ENCODE results near the gene ANKRD35.

The ANKRD35 gene

DNA sequence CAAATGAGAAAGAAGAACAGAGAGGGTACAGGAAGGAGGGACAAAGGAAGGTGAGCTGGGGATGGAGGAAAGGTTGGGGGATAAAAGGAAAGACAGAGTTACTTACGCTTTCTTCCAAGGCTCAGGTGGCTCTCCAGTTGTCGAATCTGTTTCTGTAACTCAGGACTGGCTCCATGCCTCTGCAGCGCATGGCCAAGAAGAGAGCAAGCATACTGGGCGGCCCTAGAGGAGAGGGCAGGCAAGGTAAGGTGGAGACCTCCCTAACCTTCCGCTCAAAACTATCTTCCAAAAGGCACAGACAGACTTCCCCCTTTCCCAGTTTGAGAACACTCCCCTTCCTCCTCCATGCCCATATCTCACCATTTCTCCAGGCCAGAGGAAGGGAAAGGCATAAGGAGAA lies 31.9 kb upstream of the ANKRD35 start:
- ATAC-seq = no peak
- TF ChIP-seq OSR1 (CRISPR knock-in tag; IDR thresholded peaks at IDR 0.05) = no peak
- no peak for TF ChIP-seq ISL1 (CRISPR knock-in tag; IDR thresholded peaks at IDR 0.05)
- TF ChIP-seq CSRNP3 (CRISPR knock-in tag; IDR thresholded peaks at IDR 0.05) = no peak
- TF ChIP-seq GLIS3 (CRISPR knock-in tag; IDR thresholded peaks at IDR 0.05) = no peak
- no peak for TF ChIP-seq PATZ1 (CRISPR knock-in tag; IDR thresholded peaks at IDR 0.05; ENCODE audit: borderline replicate concordance)
- no peak for TF ChIP-seq PPARA (CRISPR knock-in tag; IDR thresholded peaks at IDR 0.05; ENCODE audit: borderline replicate concordance)

GRCh38 chr1:145916745-145917144 lies 31.1 kb upstream of the ANKRD35 start:
- ATAC-seq = no peak
- no peak for TF ChIP-seq ESRRG (CRISPR knock-in tag; IDR thresholded peaks at IDR 0.05)
- no peak for TF ChIP-seq ARNTL (CRISPR knock-in tag; IDR thresholded peaks at IDR 0.05; ENCODE audit: borderline replicate concordance, low read depth)
- no peak for TF ChIP-seq SNAI2 (CRISPR knock-in tag; IDR thresholded peaks at IDR 0.05)
- TF ChIP-seq POU6F1 (CRISPR knock-in tag; IDR thresholded peaks at IDR 0.05; ENCODE audit: borderline replicate concordance, low read depth) = no peak
- no peak for TF ChIP-seq BACH2 (CRISPR knock-in tag; IDR thresholded peaks at IDR 0.05; ENCODE audit: borderline replicate concordance)
- no peak for TF ChIP-seq TOX (CRISPR knock-in tag; IDR thresholded peaks at IDR 0.05; ENCODE audit: borderline replicate concordance)
- TF ChIP-seq ZC3H10 (CRISPR knock-in tag; IDR thresholded peaks at IDR 0.05) = no peak
- no peak for TF ChIP-seq OSR1 (CRISPR knock-in tag; IDR thresholded peaks at IDR 0.05)
- TF ChIP-seq TCF4 (CRISPR knock-in tag; IDR thresholded peaks at IDR 0.05; ENCODE audit: borderline replicate concordance) = no peak
- TF ChIP-seq TSHZ2 (CRISPR knock-in tag; IDR thresholded peaks at IDR 0.05) = no peak
- TF ChIP-seq PPARA (CRISPR knock-in tag; IDR thresholded peaks at IDR 0.05; ENCODE audit: borderline replicate concordance) = no peak
- TF ChIP-seq ZNF565 (CRISPR knock-in tag; conservative IDR thresholded peaks at IDR 0.05; ENCODE audit: low read depth) = no peak

DNA sequence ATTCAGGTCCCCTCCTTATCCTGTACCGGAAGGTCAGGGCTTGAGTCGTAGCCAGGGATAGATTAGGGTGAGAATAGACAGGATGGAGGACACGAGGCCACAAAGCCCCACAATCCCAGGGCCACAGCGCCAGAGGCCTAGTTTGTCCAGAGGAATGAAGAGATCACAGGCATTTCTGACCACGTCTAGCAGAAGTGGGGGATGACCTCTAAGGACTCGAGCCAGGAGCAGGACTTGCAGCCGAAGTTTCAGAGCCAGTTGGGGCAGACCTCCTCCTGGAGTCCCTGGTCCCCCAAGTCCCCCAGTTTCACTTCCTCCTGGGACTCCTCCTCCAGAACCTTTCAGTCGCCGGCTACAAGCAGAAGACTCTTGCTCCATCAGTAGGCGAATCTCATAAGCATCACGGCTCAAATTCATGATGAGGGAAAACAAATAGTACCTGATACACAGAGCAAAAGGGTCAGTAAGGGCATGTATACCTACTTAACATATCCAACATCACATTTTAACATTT lies 26.5 kb upstream of the ANKRD35 start:
- ATAC-seq = no peak
- TF ChIP-seq TOX (CRISPR knock-in tag; IDR thresholded peaks at IDR 0.05; ENCODE audit: borderline replicate concordance) (no peak), ZNF565 (CRISPR knock-in tag; conservative IDR thresholded peaks at IDR 0.05; ENCODE audit: low read depth) (no peak), ZFP30 (CRISPR knock-in tag; IDR thresholded peaks at IDR 0.05) (no peak), PATZ1 (CRISPR knock-in tag; IDR thresholded peaks at IDR 0.05; ENCODE audit: borderline replicate concordance) (no peak), BACH2 (CRISPR knock-in tag; IDR thresholded peaks at IDR 0.05; ENCODE audit: borderline replicate concordance) (no peak), ESRRG (CRISPR knock-in tag; IDR thresholded peaks at IDR 0.05) (no peak), RARB (CRISPR knock-in tag; IDR thresholded peaks at IDR 0.05) (no peak), CSRNP3 (CRISPR knock-in tag; IDR thresholded peaks at IDR 0.05) (no peak), OSR1 (CRISPR knock-in tag; IDR thresholded peaks at IDR 0.05) (no peak), ZNF70 (CRISPR knock-in tag; IDR thresholded peaks at IDR 0.05) (no peak), TCF4 (CRISPR knock-in tag; IDR thresholded peaks at IDR 0.05; ENCODE audit: borderline replicate concordance) (no peak), ZNF8 (CRISPR knock-in tag; IDR thresholded peaks at IDR 0.05) (no peak), CSDC2 (CRISPR knock-in tag; IDR thresholded peaks at IDR 0.05) (no peak), GLIS3 (CRISPR knock-in tag; IDR thresholded peaks at IDR 0.05) (no peak), POU6F1 (CRISPR knock-in tag; IDR thresholded peaks at IDR 0.05; ENCODE audit: borderline replicate concordance, low read depth) (no peak), ARNTL (CRISPR knock-in tag; IDR thresholded peaks at IDR 0.05; ENCODE audit: borderline replicate concordance, low read depth) (no peak), ZC3H10 (CRISPR knock-in tag; IDR thresholded peaks at IDR 0.05) (no peak)
- TF ChIP-seq, protein P1, sequence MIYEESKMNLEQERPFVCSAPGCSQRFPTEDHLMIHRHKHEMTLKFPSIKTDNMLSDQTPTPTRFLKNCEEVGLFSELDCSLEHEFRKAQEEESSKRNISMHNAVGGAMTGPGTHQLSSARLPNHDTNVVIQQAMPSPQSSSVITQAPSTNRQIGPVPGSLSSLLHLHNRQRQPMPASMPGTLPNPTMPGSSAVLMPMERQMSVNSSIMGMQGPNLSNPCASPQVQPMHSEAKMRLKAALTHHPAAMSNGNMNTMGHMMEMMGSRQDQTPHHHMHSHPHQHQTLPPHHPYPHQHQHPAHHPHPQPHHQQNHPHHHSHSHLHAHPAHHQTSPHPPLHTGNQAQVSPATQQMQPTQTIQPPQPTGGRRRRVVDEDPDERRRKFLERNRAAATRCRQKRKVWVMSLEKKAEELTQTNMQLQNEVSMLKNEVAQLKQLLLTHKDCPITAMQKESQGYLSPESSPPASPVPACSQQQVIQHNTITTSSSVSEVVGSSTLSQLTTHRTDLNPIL (CRISPR knock-in tag; IDR thresholded peaks at IDR 0.05; ENCODE audit: low read depth) = no peak
